HG03064 (cell line): ENCODE data around the gene TBX2.
"Not testable (repeated sequence)": the region's sequence is repeated elsewhere in the genome, so short reads cannot be mapped to it uniquely, and the experiment has no call there.

Source experiments
- ATAC-seq: cut with Tn5 transposase; IDR thresholded peaks from one replicate; pipeline ENCODE4 v1.9.1; 2021; ENCODE audit warnings: low read depth; ENCODE audit not compliant: unreplicated experiment

Gene TBX2

DNA sequence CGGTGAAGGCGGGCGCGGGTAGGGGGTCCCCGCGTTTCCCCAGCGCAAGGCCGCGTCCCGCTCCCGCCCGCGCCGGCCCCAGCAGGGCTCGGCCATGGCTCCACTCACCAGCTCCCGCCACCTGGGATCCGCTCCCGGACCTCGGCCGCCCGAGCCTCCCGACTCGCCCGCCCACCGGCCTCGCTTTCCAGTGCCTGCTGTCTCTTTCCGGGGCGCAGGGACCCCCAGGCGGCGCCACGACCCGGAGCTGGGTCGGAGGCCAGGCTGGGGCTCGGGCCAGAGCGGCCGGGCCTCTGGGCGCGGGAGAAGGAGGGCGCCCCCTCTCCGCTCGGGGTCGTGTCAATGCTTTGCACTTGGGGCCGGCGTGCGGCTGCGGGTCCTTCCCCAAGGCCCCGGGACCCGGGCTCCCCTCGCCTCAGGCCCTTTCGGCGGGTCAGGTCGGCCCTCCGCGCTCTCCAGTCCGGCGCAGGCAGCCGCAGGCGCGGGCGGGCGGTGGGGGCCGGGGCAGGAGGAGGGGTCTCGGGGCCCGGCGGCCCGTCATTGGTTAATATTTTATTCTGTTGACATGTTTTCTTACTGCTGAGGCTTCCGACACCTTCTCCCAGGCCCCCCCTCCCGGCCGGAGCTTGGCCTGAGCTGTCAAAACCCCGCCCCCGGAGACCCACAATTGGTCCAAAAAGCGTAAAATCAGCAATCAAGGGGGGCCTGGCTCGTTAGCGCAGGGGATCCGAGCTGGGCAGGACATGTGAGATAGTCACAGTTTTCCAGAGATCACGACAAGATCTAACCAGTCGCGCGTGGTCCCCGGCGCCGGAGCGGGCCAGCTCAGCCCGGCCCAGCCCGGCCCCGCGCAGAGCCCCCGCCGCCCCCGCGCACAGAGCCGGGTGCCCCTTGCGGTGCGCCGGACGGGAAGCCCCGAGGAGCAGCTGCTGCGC lies at the start of gene TBX2:
Gene TBX2, plus strand, starts transcription at position 713 of the 935 bp plus-strand sequence. CDS start 334 bp downstream, outside the sequence.
- ATAC-seq, result no peak

DNA sequence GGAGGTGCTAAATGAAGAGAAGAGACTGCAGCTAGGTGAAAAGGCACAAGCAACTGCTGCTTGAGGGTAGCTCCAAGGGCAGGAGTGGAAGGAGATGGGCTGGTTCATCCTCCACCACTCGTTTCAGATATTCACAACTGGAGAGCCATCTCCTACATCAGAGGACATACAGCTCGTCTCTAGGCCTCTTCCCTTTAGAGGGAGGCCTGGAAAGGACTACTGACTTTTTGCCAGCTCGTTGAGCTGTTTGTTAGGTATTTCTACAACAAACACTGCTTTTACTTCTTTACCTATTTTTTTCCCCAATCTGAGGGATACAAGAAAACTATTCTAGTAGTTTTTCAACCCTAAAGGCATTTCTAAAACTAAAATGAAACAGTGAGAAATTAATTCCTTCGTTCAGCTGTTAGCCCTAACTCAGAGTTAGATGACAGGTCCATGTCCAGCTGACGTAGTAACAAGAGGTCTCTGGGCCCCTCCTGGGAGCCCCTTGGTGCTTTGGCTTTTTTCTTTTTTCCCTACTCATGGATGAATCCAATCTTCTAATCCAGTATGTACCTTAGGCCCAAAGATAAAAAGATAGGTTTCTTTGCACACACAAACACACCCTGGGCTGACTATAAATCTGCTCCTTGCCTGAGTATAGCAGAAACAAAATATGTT lies 47.8 kb upstream of the TBX2 start:
- no peak for ATAC-seq

DNA sequence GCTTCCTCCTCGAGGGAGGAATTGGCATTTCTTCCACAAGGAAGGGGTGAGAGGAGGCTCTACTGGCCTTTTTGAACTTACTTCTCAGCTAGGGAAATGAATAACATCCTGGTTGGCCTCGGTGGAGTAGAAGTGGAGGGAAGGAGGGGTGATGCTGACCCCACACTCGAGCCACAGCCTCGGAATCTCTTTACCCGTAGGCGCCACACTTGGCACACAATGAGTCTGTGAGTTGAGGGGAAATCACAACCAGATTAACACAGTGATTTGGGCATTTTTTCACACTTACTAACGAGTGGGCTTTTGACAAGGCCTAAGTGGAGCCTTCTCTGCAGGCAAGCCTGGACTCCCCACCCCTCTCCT lies 47.3 kb upstream of the TBX2 start:
- ATAC-seq, result no peak

DNA sequence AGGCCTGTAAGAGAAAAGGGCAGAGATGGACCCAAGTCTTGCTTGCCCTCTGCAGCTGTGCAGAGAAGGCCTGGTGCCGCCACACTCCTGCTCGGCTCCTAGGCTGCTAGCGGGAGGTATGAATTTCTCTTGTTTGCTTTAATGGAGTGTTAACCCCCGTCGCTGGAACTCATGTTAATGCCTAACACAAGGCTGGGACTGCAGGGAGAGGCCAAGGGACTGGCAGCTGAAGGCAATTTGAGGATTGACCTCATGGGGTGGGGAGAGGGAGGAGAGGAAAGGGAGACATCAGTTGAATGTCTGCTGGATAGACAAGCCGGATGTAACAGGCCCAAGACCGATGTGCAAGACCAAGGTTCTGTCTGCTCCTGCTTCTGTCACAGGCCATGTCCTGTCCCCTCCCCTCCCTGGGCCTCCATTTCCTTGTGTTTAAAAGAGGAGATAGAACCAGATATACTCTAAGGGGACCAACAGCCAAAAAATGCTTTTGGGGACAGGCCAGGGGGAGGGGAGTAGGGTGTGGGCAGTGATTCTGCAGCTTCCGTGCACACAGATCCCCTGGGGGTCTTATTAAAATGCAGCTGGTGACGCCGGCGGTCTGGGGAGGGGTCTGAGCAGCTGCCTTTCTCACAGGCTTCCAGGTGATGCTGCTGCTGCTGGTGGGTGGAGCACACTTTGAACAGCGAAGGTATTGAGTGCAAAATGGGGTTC lies 46.7 kb upstream of the TBX2 start:
- no peak for ATAC-seq

DNA sequence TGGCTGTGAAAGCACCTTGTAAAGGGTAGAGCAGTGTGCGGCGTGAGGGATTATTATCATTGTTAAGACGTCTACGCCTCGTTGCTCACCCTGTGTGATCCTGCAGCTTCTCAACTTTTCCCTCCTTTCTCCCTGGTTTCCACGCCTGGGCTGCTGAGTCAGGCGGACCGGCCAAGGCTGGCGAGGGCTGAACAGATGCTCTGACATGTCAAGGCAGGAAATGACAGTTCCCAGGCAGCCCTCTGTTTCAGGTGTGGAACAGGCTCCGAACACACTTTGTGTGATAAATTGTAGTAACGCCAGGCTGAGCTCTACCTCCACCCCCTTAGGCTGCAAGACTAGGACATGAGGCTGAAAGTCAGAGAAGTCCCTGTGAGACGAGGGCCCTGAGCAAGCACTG lies 46.0 kb upstream of the TBX2 start:
- ATAC-seq, result no peak

DNA sequence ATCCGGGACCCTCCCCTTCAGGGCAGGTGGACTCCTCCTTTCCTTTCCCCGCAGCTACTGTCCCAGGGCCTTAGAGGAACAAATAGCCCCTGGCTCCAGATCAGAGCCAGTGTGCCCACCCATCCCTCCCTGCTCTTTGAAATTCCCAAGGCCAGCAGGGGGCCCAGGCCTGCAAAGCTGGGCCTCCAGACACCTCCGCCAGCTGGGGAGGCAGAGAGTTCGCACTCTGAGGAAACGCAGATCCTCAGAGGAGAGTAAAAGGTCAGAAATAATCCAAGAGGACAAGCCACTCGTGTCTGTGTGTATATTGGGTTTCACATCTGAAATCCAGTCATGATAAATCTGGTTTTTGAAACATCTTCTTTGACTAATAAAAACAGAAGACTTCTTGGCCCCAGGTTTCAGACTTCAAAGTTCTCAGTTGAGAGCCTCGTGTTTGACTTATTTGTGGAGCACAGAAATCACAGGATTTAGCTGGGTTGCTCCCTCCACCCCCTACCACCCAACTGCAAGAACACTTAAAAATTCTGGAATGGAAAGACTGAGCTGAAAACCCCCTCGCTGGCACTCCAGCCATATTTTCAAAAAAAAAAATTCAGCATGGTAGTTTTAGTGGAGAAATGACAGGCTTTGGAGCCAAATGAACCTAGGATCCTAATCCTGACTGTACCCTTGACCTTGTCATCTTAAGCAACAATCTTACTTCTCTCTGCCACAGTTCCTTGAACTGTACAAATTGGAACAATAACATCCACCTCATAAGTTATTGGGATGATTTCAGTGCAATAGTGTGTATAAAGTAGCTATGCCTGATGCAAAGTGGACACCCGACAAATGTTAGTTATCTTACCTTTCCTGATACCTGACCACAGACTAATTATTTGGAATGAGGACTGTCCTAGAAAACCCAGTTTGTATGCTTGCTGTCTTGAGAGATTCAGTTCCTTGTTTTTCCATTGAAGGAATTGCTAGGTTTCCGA lies 44.5 kb upstream of the TBX2 start:
- no peak for ATAC-seq

DNA sequence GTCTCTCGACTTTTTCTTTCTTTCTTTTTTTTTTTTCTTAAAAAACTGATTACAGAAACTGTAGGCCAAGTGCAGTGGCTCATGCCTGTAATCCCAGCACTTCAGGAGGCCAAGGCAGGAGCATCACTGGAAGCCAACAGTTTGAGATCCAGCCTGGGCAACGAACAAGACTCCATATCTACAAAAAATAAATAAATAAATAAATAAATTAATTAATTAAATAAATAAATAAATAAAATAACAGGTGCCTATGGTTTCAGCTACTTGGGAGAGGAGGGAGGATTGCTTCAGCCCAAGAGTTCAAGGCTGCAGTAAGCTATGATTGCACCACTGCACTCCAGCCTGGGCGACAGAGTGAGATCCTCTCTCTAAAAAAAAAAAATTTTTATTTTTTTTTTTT lies 42.6 kb upstream of the TBX2 start:
- not testable (repeated sequence) for ATAC-seq

DNA sequence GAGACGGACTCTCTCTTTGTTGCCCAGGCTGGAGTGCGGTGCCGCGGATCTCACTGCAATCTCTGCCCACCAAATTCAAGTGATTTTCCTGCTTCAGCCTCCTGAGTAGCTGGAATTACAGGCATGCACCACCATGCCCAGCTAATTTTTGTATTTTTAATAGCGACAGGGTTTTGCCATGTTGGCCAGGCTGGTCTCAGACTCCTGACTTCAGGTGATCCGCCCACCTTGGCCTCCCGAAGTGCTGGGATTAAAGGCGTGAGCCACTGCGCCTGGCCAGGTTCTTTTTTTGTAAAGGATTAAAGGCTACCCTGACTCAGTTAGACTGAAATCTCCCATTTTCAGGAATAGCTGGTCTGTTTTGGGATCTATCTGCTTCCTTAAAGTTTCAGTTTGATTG lies 40.1 kb upstream of the TBX2 start:
- ATAC-seq, result not testable (repeated sequence)

DNA sequence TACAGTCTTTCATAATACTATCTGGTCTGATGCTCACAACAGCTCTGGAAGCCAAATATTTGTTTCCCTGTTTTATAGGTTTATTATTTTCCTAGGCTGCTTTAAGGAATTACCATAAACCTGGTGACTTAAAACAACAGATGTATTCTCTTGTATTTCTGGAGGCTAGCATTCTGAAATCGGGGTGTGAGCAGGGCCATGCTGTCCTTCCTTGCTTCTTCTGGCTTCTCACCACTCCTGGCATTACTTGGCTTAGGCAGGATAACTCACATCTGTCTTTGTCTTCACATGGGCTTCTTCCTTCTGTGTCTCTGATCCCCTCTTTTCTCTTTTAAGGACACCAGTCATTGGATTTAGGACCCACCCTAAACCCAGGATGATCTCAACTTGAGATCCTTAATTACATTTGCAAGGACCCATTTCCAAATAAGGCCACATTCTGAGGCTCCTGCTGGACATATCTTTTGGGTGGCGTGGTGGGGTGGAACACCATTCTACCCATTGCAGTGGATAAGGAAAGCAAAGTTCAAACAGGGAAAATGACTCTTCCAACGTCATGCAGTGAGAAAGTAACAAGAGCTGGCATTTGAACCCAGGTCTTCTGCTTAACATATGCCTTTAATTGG lies 39.2 kb upstream of the TBX2 start:
- ATAC-seq, result no peak

DNA sequence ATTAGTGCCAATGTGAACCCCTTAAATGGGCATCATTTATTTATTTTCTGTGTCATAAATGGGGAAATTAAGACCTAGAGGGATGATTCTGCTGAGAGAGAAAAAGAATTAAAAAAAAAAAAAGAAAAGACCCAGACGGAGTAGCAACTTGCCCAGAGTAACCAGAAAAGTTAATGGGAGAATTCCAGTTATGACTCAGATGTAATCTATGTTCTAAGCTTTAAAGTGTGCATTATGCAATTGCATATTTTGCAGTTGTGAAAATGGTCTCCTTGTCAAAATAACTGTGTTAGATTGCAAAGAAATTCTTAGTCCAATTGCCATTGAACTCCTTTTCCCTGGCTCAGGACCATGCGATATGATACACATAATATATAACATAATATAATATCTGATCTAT lies 38.6 kb upstream of the TBX2 start:
- no peak for ATAC-seq

DNA sequence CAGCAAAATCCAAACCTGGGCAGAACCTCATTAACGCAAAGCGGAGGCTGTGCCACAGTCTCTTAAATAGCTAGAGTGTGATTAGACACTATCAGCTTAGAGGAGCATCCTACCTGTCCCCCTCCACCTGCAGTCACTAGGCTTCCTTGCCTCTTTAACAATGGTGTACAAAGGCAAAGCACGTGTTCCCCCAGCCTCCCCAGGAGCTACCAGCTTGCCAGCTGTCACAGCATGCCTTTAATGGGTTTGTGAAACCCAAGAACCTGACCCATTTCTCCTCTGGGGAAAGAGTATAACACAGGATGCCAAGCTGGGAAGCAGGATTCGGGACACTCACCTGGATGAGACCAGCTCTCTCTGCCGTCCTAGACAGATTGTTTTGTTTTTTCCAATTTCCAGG lies 37.2 kb upstream of the TBX2 start:
- ATAC-seq, result no peak

DNA sequence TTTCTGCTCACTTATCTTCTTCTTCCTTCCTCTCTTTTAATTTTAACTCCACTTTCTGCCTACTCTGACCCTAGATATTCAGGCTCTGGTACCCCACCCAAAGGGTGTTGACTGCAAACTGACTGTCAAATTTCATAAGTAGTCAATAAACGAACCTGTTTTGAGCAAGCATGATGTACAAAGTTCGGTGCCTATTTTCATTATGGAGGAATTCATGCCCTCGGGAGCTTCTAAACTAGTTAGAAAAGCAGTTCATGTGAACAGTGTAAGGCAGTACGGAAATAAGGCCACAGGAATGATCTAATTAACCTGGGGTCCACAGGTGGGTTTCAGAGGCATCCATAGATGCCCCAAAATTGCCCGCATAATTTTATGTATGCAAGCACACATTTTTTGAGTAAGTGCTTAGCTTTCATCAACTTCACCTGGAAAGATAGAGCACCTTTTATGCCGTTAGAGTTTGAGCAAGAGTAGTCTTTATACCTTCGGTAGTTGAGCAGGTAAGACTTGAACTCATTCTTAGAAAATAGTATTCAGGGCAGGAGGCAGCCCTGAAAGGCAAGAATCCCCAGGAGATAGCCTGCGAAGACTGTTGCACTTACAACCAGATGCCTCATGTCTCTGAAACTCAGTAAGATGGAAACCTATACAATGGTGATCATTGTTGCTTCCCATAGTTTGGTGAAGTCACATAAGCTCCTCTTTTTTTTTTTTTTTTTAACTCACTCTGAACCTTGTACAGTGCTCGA lies 36.6 kb upstream of the TBX2 start:
- no peak for ATAC-seq

DNA sequence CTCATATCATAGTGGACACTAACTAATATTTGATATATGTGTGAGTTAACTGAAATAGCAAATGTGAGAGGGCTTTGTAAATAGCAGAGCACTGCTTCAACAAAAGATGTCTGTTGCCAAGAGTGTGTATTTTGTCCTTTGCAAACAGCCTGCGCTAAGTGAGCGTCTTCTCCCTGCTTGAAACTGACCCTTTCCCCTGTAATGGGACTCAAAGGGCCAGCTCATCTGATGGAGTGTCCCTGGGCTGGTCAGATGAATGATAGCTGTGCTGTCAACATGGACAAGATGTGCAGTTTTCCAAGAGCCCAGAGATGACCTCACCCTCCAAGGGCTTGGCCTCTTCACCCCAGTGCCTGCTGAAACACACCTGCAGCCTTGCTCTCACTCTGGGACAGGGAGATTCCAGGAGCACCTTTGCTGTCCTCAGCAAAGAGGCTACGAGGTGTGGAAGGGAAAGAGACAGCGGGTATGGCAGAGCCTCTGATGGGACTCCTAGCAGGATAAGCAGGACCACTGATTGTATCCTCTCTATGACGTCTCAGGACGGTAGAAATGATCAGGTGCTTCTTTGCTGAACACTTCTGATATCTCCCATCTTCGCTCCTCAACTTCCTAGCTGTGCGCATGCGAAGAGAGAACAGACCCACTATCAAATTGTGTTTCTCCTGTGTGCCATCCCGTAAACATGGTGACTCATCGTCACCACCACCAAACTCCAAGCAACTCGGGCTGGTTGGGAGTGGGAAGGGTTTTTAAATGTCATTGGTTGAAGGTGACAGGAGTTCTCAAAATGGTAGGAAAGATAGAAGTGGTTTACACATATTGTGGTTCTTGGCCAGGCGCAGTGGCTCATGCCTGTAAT lies 35.8 kb upstream of the TBX2 start:
- no peak for ATAC-seq

DNA sequence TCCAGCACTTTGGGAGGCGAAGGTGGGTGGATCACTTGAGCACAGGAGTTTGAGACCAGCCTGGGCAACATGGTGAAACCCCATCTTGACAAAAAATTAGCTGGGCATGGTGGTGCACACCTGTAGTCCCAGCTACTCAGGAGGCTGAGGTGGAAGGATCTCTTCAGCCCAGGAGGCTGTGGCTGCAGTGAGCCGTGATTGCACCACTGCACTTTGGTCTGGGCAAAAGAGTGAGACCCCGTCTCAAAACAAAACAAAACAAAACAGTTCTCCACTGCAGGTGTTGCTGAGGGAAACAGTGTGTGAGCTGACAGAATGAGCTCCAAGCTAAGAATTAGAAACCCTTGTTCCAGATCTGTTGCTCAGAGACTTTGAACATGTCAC lies 35.2 kb upstream of the TBX2 start:
- no peak for ATAC-seq

DNA sequence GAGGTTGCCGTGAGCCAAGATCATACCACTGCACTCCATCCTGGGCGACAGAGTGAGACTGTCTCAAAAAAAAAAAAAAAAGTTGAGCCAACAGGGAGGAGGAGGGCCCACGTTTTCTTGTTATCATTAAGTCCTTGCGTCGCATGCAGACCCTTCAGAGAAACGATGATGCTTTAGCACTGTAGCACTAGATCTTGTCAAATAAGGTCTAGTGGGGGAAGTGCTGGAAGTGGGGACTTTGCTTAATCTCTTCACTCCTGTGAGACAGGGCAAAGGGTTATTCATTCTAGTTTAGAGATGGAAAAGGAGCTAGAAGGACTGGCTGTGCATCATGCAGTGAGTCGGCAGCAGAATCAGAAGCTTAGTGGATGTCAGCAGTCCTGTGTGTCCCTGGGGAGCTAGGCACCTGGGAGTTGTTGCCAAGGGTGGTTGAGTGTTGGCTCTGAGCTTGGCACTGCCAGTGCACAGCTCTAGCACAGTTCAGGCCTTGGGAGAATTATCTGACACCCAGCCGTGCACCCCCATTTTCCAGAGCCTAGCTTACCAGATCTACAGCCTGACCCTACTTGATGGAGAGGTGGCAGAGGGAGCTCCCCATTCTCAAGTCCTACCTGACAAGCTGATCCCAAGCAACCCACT lies 33.4 kb upstream of the TBX2 start:
- ATAC-seq, result no peak

DNA sequence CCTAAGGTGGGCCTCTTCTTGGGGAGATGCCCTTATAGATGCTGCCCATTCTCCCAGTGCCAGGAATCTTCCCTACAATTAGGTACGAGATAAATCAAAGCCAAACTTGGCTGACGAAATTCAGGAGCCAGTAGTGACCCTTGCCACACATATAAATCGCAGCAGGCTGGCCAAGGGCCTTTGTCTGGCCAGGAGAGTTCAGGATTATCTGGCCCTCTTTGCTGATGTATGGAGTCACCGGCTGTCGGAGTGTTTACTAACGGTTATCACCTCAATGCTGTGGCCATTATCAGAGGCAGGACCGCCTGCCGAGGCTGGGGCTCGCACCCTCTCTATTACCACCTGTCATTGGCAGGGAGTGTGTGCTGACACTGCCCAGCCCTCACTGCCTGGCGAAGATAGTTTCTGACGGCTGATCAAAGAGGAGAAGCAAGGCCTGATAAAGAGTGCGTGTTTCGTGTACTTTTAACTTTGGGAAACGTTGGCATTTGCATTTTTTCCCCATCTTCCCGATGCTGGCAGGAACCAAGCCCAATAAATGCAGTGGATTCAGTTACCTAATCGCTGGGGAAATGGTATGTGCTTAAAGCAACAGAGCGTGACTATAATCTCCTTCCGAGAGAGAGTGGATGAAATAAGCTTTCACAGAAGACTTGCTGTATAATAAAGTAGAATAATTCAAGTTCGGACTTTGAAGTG lies 32.8 kb upstream of the TBX2 start:
- ATAC-seq, result no peak
